GM12872 (cell line): Measurements from ENCODE around the gene CD99.

Experiments
- TF ChIP-seq, protein P1 (sequence below): IDR thresholded peaks from 3 replicates; pipeline ENCODE4 v1.5.1; 2011; ENCODE audit warnings: low read depth, mild to moderate bottlenecking, low read length, moderate library complexity; ENCODE audit not compliant: insufficient read depth

CD99 gene

GRCh38 chrX:2689773-2690666 lies 1.1 kb upstream of the CD99 start:
- TF ChIP-seq, protein P1, sequence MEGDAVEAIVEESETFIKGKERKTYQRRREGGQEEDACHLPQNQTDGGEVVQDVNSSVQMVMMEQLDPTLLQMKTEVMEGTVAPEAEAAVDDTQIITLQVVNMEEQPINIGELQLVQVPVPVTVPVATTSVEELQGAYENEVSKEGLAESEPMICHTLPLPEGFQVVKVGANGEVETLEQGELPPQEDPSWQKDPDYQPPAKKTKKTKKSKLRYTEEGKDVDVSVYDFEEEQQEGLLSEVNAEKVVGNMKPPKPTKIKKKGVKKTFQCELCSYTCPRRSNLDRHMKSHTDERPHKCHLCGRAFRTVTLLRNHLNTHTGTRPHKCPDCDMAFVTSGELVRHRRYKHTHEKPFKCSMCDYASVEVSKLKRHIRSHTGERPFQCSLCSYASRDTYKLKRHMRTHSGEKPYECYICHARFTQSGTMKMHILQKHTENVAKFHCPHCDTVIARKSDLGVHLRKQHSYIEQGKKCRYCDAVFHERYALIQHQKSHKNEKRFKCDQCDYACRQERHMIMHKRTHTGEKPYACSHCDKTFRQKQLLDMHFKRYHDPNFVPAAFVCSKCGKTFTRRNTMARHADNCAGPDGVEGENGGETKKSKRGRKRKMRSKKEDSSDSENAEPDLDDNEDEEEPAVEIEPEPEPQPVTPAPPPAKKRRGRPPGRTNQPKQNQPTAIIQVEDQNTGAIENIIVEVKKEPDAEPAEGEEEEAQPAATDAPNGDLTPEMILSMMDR, result no peak

DNA sequence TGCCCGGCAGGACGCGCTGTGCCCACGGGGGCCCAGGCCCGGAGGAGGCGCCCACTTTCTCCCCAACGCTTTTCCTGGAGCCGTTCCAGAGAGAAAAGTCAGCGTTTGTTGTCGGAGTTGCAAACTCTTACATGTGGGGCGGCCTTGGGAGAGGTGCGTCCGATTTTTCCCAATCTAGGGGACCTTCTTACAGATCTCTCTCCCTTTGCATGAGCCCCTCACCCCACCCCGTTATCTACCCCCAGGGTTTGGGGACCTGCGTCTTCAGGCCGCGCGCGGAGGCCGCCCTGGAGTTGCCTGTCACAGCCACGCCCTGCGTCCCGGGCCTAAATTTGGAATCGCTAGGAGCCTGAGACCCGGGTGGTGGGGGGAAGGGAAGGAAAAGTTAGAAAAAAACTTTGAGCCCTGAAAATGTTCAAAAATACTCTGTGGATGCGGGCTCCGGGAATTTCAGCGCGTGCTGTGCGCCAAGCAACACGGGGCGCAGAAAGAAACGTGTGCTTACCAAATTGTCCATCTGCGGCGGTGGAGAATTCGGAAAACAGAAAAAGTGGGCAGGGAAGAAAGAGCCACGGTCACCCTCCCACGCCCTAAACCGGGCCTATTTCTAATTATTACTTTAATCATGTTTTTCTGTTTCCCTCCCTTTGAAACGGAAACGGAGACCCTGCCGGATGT lies 587 bp downstream of the CD99 start:
- TF ChIP-seq, protein P1, result no peak

GRCh38 chrX:2692221-2693112 lies 1.4 kb downstream of the CD99 start:
- TF ChIP-seq, protein P1, result no peak

DNA sequence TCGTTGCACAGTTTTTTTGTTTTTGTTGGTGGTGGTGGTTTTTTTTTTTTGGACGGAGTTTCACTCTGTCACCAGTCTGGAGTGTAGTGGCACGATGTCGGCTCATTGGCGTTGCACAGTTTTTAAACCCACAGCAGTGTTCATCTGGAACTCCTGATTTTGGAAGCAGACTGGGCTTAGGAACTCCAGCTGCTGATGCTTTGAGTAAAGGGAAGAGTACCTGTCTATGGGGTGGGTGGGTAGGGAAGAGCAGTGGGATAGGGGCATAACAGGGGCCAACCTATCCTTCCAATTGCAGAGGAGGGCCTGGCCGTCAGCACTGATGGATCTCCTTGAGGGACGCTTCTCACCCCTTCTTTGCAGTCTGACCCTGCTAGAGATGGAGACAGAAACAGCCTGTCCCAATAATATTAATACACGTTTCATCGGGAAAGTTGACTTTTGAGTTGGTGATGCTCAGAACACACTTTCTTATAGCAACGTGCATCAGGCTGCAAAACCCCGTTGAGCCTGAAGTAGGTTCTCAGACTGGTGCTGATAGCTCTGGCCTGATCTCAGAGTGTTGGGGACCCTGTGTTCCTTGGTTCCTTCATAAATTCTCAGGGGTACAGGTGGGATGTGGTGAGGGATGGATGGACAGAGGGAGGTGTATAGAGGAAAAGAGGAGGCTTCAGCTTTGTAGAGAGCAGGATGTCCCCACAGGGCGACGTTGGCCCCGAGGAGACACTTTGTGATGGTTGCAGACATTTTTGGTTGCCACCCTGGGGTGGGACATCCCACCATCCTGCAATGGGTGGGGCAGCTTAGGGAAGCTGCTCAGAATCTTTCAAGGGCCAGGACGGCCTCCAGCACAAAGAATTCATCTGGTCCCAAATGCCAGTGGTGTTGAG lies 2.3 kb downstream of the CD99 start:
- TF ChIP-seq, protein P1, result 0 out of 3 replicates have a peak, but pooled peaks have one; percentile 1

GRCh38 chrX:2694914-2695267 lies 3.8 kb downstream of the CD99 start:
- TF ChIP-seq, protein P1, result no peak

GRCh38 chrX:2696698-2697215 lies 5.7 kb downstream of the CD99 start:
- TF ChIP-seq, protein P1, result no peak
